Superior temporal gyrus (tissue), 1 donor: ENCODE data around the gene PLEKHM1.
"Not testable (repeated sequence)": the region's sequence is repeated elsewhere in the genome, so short reads cannot be mapped to it uniquely, and the experiment has no call there.

ENCODE experiments used
- DNase-seq: peaks from one replicate; pipeline ENCODE4 v3.0.0-alpha.2; 2016; ENCODE audit errors: extremely low spot score

PLEKHM1 gene

DNA sequence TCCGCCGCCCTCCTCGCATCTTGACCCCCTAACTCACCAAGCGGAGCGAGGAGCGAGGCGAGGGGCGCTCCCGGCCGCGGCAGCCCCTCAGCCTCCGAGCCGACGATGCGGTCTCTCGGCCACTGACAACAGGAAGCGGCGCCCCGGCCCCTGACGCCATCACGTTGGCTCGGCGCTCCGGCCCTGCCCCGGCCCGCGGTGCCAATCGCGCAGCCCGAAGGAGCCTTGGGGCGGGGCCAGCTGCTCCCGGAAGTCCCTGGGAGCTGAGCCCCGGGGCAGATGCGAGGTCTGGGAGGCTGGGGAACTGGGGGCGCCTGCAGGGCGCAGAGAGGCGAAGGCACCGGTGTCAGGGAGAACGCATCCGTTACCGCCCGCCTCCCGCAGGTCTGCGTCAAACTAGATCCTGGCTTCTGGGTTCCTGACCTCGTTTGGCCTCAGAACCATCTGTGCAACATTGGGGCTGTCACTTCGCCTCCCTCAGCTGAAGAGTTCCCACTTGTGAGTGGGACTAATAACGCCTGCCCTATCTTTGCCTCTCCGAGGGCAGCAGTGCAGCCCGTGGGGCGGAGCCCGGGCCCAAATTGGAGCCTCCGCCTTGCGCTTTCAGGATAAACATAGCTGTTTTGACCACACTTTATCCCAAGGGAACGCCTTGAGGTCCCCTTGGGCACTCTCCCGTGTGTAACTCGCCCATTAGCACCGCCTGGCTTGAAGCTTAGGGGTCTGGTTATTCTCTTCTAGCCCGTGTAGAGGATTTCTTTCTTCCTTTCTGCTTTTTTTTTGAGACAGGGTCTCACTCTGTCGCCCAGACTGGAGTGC lies at the start of gene PLEKHM1:
Gene PLEKHM1 (minus strand): TSS at position 107 of the 819 bp plus-strand sequence. CDS start 8,237 bp downstream, outside the sequence.
- DNase-seq: peak; percentile 74

DNA sequence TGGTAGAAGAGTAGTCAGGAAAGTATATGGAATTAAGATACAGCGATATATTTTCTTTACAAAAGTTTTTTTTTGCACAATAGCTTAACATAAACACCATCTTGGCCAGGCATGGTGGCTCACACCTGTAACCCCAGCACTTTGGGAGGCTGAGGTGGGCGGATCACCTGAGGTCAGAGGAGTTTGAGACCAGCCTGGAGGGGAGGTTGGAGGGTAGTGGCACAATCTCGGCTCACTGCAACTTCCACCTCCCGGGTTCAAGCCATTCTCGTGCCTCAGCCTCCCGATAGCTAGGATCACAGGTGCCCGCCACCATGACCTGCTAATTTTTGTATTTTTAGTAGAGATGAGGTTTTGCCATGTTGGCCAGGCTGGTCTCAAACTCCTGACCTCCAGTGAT lies 47.6 kb upstream of the PLEKHM1 start:
- not testable (repeated sequence) for DNase-seq

DNA sequence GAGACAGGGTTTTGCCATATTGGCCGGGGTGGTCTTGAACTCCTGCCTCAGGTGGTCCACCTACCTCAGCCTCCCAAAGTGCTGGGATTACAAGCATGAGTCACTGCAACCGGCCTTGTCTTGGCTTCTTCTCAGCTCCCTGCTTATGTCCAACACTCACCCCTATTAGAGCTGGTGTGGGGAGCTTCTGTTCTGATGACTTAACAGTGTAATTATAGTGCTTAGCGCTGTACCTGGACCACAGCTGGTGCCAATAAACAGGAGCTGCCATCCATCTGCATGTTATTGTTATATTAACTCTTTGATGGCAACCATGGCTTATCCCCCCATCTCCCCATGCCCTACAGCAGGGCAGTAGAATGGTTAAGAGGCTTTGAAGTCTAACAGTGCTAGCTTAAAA lies 15.6 kb upstream of the PLEKHM1 start:
- DNase-seq: not testable (repeated sequence)

DNA sequence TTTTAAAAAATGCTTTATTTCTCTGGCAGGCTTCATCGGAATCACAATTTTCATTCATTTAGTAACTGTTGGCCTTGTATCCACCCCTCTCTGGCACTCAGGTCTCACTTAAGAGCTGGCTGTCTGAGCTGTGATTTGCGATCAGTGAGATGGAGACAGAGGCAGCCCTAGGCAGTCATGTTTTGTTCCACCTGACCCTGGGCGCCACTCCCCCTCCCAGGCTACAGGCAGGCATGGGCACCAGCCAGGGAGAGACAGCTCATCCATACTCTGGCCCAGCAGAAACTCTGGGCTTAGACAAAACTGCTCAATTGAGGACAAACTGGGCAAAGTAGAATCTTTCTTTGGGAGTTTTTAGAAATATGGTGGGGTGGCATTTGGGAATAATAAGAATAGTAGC lies 14.7 kb upstream of the PLEKHM1 start:
- DNase-seq: not testable (repeated sequence)

DNA sequence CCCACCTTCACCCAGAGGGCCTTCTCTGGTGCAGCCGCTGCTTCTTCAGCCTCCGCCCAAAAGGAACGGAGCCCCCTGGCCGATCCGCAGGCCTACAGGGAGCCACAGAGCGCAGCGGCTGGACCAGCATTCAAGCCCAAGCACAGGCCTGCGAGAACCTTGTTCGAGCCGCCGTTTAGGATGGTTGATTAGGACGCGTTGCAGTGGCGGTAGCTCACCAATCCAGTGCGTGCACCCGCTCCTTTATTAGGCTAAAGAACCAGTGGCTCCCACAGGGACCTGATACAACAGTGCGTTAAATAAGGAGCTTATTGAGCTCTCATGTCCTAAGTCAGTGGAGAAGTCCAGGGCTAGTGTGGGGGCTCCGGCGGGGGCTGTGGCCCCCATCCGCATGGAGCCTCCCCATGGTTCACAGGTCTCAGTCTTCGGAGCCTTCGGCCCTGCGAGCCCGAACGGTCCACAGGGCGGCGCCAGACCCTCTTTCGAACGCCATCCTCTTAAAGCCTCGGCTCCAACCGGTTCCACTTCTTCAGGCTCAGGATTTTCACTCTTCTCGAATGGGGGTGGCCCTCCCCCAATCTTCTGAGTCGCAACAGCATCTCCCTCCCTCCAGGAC lies 10.7 kb upstream of the PLEKHM1 start:
- not testable (repeated sequence) for DNase-seq

DNA sequence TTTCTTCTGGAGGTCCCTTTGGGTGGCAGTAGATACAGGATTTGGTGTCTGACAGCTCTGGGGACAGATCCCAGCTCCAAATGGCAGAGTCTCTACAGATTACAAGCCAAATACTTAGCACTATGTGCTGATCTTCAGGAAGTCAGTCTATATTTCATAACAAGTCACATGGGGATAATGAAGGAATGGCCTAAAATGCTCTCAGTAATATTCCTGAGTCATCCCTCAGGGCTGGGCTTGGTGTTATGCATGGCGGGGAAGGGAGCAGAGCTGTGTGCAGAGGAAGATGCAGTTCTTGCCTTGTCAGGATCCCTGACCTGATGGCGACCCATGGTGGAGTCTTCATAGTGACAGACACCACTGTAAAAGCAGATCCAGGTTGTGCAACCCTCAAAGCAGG lies 10.0 kb upstream of the PLEKHM1 start:
- DNase-seq: not testable (repeated sequence)

DNA sequence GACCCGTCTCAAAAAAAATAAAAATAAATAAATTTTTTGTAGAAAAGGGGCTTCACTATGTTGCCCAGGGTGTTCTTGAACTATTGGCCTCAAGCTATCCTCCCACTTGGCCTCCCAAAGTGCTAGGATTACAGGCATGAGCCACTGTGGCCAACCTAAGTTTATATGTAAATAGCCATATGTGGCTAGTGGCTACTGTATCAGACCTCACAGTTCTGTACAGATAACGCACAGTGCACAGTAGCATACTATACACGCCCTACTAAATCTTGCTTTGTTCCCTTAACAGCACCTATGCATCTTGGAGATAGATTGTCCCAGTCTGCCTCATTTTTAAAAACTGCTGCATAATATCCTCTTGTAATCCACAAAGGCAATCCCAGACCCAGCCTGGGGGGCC lies 8.7 kb upstream of the PLEKHM1 start:
- not testable (repeated sequence) for DNase-seq

DNA sequence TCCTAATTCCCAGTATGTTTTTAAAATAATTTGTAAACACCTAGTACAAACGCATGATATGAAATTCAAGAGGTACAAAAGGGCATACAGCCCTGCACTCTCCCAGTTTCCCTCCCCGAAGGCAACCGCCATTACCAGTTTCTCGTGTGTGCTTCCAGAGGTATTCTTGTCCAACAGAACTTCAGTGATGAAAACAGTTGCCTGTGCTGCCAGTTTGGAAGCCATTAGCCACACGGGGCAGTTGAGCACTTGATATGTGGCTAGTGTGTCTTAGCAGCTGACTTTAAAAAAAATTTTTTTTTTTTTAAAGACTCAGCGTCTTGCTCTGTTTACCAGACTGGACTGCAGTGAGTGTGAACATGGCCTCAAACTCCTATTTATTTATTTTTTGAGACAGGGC lies 7.9 kb upstream of the PLEKHM1 start:
- not testable (repeated sequence) for DNase-seq

DNA sequence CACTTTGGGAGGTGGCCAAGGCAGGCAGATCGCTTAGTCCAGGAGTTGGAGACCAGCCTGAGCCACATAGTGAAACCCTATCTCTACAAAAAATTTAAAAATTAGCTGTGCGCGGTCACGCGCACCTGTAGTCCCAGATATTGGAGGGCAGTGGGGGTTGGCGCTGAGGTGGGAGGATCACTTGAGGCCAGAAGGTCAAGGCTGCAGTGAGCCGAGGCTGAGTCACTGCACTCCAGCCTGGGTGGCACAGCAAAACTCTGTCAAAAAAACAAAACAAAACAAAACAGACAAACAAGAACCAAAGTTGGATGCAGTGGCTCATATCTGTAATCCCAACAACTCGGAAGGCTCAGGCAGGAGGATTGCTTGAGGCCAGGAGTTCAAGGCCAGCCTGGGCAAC lies 6.9 kb upstream of the PLEKHM1 start:
- DNase-seq: not testable (repeated sequence)

DNA sequence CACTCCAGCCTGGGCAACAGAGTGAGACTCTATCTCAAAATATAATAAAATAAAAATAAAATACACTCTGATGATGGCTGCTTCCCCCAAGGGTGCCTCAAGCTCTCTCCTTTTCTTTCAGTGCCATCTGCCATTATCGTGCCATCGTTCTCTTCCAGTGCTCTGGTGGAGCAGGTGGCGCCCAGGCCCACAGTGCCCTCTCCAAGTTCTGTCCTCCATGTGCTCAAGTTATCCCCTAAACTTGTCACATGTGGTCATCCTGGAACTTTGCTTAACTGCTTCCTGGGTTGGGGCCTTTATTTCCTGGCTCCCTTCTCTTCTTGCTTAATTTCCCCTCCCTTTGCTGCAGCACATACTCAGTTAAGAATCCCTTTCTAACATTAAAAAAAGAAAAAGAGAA lies 6.0 kb upstream of the PLEKHM1 start:
- not testable (repeated sequence) for DNase-seq

DNA sequence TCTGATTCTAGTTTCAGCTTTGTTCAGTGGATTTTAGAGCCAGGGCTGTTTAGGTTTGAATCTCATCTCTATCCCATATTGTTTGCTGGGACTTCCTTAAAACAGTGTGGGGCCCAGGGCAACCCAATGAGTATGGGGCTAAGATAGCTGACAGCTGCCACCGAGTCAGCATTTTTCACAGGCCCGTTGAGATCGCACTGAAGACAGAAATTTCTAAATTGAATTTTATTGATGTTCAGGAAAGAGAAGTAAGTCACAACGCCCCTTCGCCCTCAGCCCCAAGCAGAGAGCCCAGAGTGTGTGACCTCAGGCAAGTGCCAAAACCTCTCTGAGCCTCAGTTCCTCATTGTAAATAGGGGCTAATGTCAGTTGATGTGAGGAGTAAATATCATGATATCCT lies 4.0 kb upstream of the PLEKHM1 start:
- not testable (repeated sequence) for DNase-seq

DNA sequence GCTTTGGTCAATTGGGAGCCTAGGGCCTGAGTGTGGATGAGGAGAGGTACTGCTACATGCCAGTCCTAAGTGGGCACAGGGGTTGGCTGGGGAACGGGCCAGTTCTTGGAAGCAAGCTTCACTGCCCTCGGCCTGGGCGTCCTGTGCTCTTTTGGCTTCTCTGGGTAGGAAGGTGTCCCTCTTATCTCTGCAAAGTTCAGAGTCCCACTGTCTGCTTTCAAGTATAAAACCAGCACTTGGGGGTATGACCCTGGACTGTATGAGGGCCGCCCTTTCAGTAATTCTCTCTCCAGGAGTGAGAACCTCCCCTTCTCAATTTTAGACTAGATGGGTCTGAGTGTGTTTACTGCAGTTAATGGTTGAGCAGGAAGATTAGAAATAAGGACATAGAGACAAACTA lies 1.6 kb upstream of the PLEKHM1 start:
- DNase-seq: not testable (repeated sequence)

DNA sequence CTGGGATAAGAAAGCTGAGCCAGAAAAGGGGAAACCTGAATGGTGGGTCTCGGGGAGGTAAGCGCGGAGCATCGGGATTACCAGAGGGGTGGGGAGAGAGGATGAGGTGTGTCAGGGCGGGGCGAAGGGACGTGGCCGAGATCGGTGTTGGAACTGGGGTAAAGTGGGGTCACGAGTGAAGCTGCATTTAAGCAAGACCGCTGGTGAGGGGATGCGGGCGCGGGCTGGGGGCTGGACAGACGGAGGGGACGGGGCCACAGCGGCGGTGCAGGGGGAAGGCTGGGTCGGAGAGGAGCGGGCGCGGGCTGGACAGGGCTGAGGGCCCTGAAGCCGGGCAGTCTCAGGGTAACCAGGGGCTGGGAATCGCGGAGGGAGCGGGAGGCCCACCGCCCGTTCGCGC lies 323 bp downstream of the PLEKHM1 start:
- DNase-seq: not testable (repeated sequence)

DNA sequence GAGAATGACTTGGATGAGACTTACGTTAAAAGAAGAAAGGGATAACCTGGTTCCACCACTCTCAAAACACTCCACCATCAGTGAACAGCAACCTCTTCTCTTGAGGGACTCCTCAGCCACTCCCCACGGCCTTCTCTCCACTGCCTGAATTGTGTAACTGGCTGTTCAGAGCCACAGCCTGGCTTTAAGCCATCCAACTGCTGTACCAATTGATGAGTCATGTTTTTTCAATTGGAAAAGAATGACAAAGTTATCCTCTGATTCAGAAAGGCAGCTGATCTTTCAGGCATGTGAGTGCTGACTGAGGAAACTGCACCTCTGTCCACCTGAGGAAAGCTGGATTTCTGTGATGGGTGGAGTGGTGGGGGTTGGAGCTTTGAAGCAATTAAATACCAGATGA lies 2.8 kb downstream of the PLEKHM1 start:
- DNase-seq: peak; percentile 89

DNA sequence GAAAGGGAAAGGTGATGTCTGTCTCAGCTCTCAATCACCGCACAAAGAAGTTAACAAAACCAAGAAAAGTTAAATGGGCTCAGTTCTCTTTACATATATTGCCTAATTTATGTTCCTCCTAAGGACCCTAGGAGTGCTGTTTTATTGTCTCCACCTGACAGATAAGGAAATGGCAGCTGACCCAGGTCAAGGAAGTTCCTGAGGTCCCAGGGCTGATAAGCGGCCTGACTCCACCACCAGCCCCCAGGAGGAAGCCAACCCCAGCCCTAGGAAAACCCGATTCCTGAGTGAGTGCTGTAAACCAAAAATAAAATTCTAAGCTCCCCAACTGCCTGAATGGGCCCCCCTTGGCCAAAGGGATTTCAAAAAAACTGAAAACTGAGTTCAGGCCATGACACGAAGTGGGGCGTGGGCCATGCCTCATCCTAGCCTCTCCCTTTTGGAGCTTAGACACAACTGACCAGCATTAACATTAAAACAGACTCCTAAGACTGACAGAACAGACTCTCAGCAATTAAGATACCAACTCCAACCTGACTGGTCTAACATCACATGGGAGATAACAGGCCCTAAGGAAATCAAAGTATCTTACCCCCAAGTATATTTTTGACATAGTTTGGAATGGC lies 6.8 kb downstream of the PLEKHM1 start:
- DNase-seq: not testable (repeated sequence)

DNA sequence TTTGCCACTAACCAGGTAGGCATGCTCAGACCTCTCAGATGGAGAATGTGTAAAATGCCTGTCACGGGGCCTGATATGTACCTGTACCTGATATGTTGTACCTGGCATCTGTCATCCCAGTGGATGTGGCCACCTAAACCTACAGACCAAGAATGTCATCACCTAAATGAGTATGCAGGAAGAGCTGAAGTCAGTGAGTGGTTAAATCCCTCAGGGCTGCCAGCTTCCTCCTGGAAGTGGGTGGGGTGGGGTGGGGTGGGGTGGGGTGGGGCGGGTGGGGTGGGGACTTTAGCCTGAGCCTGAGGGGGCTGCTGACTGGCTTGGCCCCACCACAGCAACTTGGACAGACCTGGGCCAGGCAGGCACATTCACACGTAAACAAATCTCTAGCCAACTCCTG lies 7.3 kb downstream of the PLEKHM1 start:
- DNase-seq: not testable (repeated sequence)

DNA sequence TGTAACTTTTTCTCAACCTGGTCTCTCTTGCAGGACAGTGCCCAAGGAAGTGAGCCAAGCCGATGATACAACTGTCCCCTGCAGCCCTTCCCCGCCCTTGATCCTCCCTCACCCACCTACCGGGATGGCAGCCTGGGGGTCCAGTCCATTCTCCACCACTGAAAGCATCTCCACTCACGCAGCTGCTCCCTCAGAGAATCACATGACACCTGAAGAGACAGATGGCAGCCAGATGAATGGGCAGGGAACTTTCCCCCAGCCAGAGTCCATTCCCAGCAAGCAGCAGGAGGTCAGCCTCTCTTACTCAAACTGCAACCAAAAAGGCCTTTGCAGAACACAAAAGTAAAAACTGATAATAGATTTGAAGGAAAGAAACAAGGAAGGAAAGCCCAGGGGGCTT lies 8.2 kb downstream of the PLEKHM1 start:
- DNase-seq: not testable (repeated sequence)

DNA sequence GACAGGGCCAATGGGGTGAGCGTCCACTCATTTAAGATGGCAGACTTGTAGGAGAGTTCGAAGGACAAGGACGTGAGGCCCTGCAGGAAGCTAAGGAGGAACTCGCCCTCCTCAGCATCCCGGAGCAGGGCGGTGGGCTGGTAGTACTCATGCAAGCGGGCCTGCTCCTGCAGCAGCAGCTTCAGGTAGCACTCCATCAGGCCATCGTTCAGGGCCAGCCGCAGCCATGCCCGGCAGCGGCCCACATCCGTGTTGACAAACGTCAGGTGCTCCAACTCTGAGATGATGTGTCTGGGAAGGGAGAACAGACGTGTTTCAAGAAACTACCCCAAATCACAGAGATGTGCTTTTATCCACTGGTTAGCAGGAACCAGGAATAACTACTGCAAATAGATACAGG lies 15.1 kb downstream of the PLEKHM1 start:
- DNase-seq: not testable (repeated sequence)

DNA sequence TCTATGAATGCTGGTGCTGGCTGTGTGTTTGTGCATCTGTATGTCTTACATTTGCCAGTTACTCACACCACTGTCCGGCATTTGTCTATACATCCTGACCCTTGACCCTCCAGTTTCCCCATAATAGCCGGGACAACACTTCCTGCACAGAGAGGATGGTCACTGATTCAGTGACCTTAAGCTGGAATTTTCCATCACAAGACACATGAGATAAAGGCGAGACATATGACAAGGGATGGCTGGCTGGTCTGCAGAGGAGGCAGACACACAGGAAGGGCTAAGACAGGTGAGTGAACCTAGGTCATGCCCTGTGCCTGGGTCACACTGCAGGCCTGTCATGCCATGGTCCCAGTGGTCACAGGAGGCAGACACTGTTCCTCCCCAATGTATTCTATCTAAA lies 18.3 kb downstream of the PLEKHM1 start:
- not testable (repeated sequence) for DNase-seq

DNA sequence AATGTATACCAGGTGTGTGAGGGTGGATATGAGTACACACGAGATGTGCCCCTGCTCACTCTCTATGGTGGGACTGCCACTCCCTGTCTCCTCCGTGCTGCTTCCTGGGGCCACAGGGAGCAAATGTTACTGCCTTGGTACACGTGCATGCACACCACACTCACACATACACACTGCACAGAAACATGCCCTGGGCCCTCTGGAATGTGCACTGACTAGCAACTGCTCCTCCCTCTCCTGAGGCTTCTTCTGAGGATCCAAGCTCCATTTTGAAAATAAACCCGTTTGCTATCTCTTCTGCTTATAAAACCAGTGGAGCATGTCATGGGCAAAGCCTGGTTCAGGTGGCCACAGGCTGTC lies 21.3 kb downstream of the PLEKHM1 start:
- not testable (repeated sequence) for DNase-seq

DNA sequence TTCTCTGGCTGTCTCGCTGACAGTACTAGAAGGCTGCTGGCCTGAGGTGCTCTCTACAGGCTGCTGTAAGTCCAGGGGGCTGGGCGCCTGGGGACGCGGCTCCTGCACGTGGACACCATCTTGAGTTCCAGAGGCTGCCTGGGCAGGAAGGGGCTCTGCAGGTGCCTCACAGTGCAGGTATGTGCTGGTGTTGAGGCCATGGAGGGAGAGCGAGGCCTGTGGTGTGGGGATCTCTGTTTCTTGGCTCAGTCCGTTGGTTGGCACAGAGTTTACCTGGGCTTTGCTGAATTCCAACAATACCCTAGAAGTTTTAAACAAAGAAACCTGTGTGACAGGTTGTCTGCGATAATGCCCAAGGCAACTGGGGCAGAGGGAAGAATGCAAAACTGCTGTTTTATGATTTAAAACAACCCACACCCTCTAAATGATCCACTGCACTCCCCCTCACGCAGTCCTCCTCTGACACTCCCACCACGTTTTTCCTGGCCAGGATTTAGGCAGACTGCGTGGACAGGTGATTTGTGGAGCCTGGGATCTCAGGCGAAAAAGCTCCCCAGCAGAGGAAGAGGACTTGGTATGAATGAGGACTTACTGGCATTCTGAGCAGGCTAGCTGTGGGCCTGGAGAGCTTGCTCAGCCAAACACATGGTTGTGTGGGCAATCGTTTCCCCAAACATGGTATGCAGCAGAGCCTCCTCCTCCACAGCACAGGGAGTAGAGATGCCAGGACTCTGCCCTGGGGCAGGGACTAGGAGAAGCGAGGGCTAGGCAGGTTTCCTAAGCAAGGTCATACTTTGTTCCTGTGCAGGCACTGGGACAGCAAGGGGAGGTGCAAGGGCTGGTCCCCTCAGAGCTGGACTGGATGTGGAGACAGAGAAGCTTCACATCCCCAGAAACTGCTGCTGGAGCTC lies 22.0 kb downstream of the PLEKHM1 start:
- not testable (repeated sequence) for DNase-seq
